HepG2 (cell line): ENCODE data around the gene INF2. TPM values are rescaled to one million over a fixed set of nuclear protein-coding genes. Genes with fewer than 3 reads are reported as not detected.
A peak's percentile ranks its signal among the peaks of the same experiment; 100 is the strongest.

Source experiments
- ATAC-seq: fragments of 200-7000 bp; cut with Tn5 transposase; 3 replicates; pipeline ENCODE4 v1.9.1; 2020; ENCODE audit warnings: mild to moderate bottlenecking, moderate library complexity
- BruUV-seq: library from RNA; stranded (reverse); fragments of 400-500 nt; replicated peaks from 2 replicates; lab custom pipeline; 2021; lab: Mats Ljungman, UMichigan
- CTCF ChIA-PET: fragments of 300-600 bp; formaldehyde crosslinking; extraction: SDS; loops from one replicate; lab custom pipeline; 2021; ENCODE audit warnings: low total read pairs, inconsistent platforms, low intra/inter-chr PET ratio; lab: Yijun Ruan, JAX
- POLR2A ChIA-PET: fragments of 350-600 bp; sonication (Branson Sonifier 250); formaldehyde crosslinking; loops from one replicate; lab custom pipeline; 2020; ENCODE audit warnings: antibody characterized with exemption, inconsistent platforms; lab: Yijun Ruan, JAX
- DNase-seq: peaks from one replicate; pipeline ENCODE4 v3.0.0-alpha.2; 2015; ENCODE audit warnings: low spot score
- FAIRE-seq: peaks from 3 replicates; lab custom pipeline; 2011; peaks lifted over from hg19 to GRCh38; lab: Jason Lieb, UNC
- H2AFZ ChIP-seq: one replicate; pipeline ENCODE4 v1.6.1; 2011; ENCODE audit warnings: low read length, inconsistent platforms
- H3K27ac ChIP-seq: fragments of 300-600 bp; 3 replicates; pipeline ENCODE4 v1.8.0; 2011; ENCODE audit warnings: mixed run types, mild to moderate bottlenecking, mixed read lengths, low read length, inconsistent platforms; ENCODE audit not compliant: insufficient read depth; ENCODE audit errors: extremely low read length
- H3K27me3 ChIP-seq, 2 experiments: fragments of 200-600 bp in 1 of 2; 2 replicates in 1 of 2; 3 replicates in 1 of 2; pipeline versions ENCODE4 v1.6.0 to v1.8.0; 2011; ENCODE audit warnings: low read length in 2 of 2, mild to moderate bottlenecking in 2 of 2, moderate library complexity in 2 of 2, inconsistent platforms in 1 of 2; ENCODE audit not compliant: insufficient read depth in 2 of 2, control insufficient read depth in 1 of 2
- H3K36me3 ChIP-seq, 2 experiments: fragments of 200-600 bp in 1 of 2; replicated peaks in 1 of 2; 2 replicates in 1 of 2; 3 replicates in 1 of 2; pipeline versions ENCODE4 v1.5.1 to v1.8.0; 2011; ENCODE audit warnings: low read length in 2 of 2, inconsistent platforms in 1 of 2; ENCODE audit not compliant: insufficient read depth in 2 of 2, control insufficient read depth in 1 of 2
- H3K4me1 ChIP-seq: 2 replicates; pipeline ENCODE4 v1.5.1; 2012; ENCODE audit warnings: low read length, inconsistent platforms; ENCODE audit not compliant: insufficient read depth
- H3K4me2 ChIP-seq: 2 replicates; pipeline ENCODE4 v1.6.0; 2011; ENCODE audit warnings: low read depth, low read length, inconsistent platforms
- H3K4me3 ChIP-seq, 3 experiments: fragments of 200-600 bp in 1 of 3; sonication (generic), shearing (Covaris generic) in 1 of 3; replicated peaks in 1 of 3; 2 replicates each; pipeline ENCODE4 v1.5.1; 2011 to 2016; ENCODE audit warnings: low read length in 3 of 3, inconsistent platforms in 2 of 3, low read depth in 2 of 3, mild to moderate bottlenecking in 2 of 3, control low read depth in 1 of 3, mixed read lengths in 1 of 3; ENCODE audit not compliant: insufficient read depth in 1 of 3
- H3K79me2 ChIP-seq: one replicate; pipeline ENCODE4 v1.6.1; 2011; ENCODE audit warnings: low read length, inconsistent platforms; ENCODE audit not compliant: insufficient read depth
- H3K9ac ChIP-seq: 2 replicates; pipeline ENCODE4 v1.6.0; 2011; ENCODE audit warnings: mild to moderate bottlenecking, low read depth, low read length, inconsistent platforms; ENCODE audit not compliant: insufficient read depth
- H3K9me3 ChIP-seq: 2 replicates; pipeline ENCODE4 v1.5.1; 2012; ENCODE audit warnings: mild to moderate bottlenecking, low read length
- H4K20me1 ChIP-seq: 2 replicates; pipeline ENCODE4 v1.6.0; 2011; ENCODE audit warnings: inconsistent platforms, mild to moderate bottlenecking, low read length, moderate library complexity; ENCODE audit not compliant: insufficient read depth
- AGO1 ChIP-seq: fragments of 200-400 bp; formaldehyde crosslinking; IDR thresholded peaks from 2 replicates; pipeline ENCODE4 v1.6.1; 2017; ENCODE audit warnings: mild to moderate bottlenecking, low read depth, low read length, moderate library complexity; ENCODE audit not compliant: poor library complexity, severe bottlenecking
- HNRNPL ChIP-seq: fragments of 200-400 bp; formaldehyde crosslinking; IDR thresholded peaks from 2 replicates; pipeline ENCODE4 v1.6.1; 2017; ENCODE audit warnings: mild to moderate bottlenecking, low read depth, low read length
- HNRNPUL1 ChIP-seq: fragments of 200-400 bp; formaldehyde crosslinking; IDR thresholded peaks from 2 replicates; pipeline ENCODE4 v1.6.1; 2017; ENCODE audit warnings: low read depth, mild to moderate bottlenecking, low read length, moderate library complexity
- IRF2 ChIP-seq: IDR thresholded peaks from 2 replicates; pipeline ENCODE4 v1.6.1; 2018; ENCODE audit warnings: missing genetic modification reagents, missing compliant biosample characterization
- NFKB2 ChIP-seq: sonication (generic); formaldehyde crosslinking; IDR thresholded peaks from 2 replicates; pipeline ENCODE4 v1.4.0; 2020; ENCODE audit warnings: missing genetic modification reagents, borderline replicate concordance
- NFKBIZ ChIP-seq: IDR thresholded peaks from 2 replicates; pipeline ENCODE4 v1.6.1; 2018; ENCODE audit warnings: missing genetic modification reagents, missing compliant biosample characterization
- WGBS: methylation state at CpG from one replicate; pipeline ENCODE4 v1.1.6; 2017; ENCODE audit warnings: low lambda C conversion rate; 5-methylcytosine and 5-hydroxymethylcytosine counted together
- in situ Hi-C: cut with HindIII; loops from 2 replicates; pipeline ENCODE4 v1.10.0; 2017; ENCODE audit warnings: low pct_unique_long_range_greater_than_20kb; ENCODE audit not compliant: extremely low pct_ligation_motif_present
- intact Hi-C: fragments of 100-400 bp; cut with micrococcal nuclease; formaldehyde crosslinking; loops from one replicate; pipeline ENCODE4 v1.10.0; 2022; ENCODE audit not compliant: unreplicated experiment
- polyA plus RNA-seq, 8 experiments: library from polyadenylated mRNA; depleted of rRNA in 3 of 8; stranded (reverse) in 7 of 8; unstranded in 1 of 8; fragments of >200 nt; fragmentation: Illumina TruSeq in 4 of 8; extraction: Trizol in 4 of 8; gene quantifications; 2 replicates each; pipeline versions ENCODE4 v1.2.1 to v1.2.3, GENCODE V29; 2011 to 2016; ENCODE audit warnings: low read depth in 4 of 8, missing spikeins in 1 of 8, mixed read lengths in 1 of 8; ENCODE audit not compliant: insufficient read depth in 1 of 8
- total RNA-seq, 5 experiments: library from RNA; depleted of rRNA; stranded (reverse); fragments of >200 nt; fragmentation: Illumina TruSeq; extraction: Trizol; gene quantifications; 2 replicates each; pipeline ENCODE4 v1.2.3, GENCODE V29; 2016; ENCODE audit warnings: low read depth in 1 of 5
- TF ChIP-seq, protein P1 (sequence below): IDR thresholded peaks from 2 replicates; pipeline ENCODE4 v1.6.1; 2016; ENCODE audit warnings: missing compliant biosample characterization, missing genetic modification reagents, borderline replicate concordance
- TF ChIP-seq, protein P2 (sequence below), 2 experiments: sonication (generic) in 1 of 2; formaldehyde crosslinking in 1 of 2; IDR thresholded peaks; 2 replicates each; pipeline versions ENCODE4 v1.5.1 to v1.6.1; 2011 to 2020; ENCODE audit warnings: borderline replicate concordance in 1 of 2, low read depth in 1 of 2, low read length in 1 of 2, mild to moderate bottlenecking in 1 of 2, missing genetic modification reagents in 1 of 2, moderate library complexity in 1 of 2
- TF ChIP-seq, protein P3 (sequence below): sonication (generic); formaldehyde crosslinking; IDR thresholded peaks from 2 replicates; pipeline ENCODE4; 2020; ENCODE audit warnings: missing genetic modification reagents, mild to moderate bottlenecking, borderline replicate concordance

The INF2 gene
- total and polyA plus RNA-seq, 2 of the 13 experiments (the other 11 are each of a cell fraction or from before 2014, with no cell fraction given): 16.4 to 26.4 TPM

DNA sequence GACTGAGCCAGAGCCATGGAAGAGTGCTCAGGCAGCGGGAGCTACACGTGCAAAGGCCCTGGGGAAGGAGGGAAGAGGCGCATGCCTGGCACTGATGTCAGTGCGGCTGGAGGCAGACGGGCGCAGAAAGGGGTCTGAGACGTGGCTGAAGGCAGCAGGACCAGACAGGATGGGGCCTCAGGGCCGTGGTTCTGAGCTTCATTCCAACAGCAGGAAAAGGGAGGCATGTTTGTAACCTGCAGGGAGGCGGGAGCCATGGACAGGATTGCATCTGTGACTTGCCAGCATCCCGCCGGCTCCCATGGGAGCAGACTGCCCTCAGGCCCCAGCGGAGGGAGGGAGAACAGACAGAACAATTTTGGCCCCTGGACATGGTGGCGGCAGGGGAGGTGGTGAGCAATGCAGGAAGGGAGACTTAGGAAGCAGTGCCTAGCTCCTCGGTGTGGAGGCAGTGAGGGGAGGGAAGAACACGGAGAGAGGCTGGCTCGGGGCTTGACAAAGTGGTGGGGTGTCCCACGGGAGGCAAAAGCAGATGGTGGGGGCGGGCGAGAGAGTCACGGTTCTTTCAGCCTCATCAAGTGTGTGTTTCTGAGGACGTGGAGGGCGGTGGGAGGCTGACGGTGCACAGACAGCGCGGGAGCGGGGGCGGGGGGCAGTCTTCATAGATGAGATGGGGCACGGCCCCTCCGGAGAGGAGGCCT, 33.3 kb upstream of the INF2 start:
- no TSS peak for BruUV-seq
- Histone ChIP-seq H3K9ac (no peak overlapping the region), H2AFZ (no peak overlapping the region), H3K27ac (no peak overlapping the region), H3K4me3 (no peak overlapping the region), H3K36me3 (no peaks in the 10 kb centered on the region), H3K4me2 (no peak overlapping the region), H3K79me2 (no peaks in the 10 kb centered on the region), H3K4me1 (peaks cover 53% of the 10 kb centered on the region), H3K9me3 (peaks cover 16% of the 10 kb centered on the region), H3K27me3 (peaks cover 14 to 28% of the 10 kb centered on the region in 2 experiments; a peak in 4 of 5 replicates), H4K20me1 (no peaks in the 10 kb centered on the region)
- WGBS: 55% methylated on average over 28 of the region's 29 CpGs
- DNase-seq (no peak), FAIRE-seq (no peak), ATAC-seq (no peak)
- in situ Hi-C loops: loop anchor here (10.0 kb wide), 1 partner anchor 169 kb away; no protein-coding TSS in a partner anchor
- ChIA-PET CTCF (no interaction called here), POLR2A (interaction anchor here (2.9 kb wide), 1 partner anchor 10 kb away, joined by 15 read pairs; no protein-coding TSS in a partner anchor)
- intact Hi-C loops: no loop called here
- TF ChIP-seq NFKB2 (CRISPR knock-in tag): no peak
- TF ChIP-seq, protein P1, sequence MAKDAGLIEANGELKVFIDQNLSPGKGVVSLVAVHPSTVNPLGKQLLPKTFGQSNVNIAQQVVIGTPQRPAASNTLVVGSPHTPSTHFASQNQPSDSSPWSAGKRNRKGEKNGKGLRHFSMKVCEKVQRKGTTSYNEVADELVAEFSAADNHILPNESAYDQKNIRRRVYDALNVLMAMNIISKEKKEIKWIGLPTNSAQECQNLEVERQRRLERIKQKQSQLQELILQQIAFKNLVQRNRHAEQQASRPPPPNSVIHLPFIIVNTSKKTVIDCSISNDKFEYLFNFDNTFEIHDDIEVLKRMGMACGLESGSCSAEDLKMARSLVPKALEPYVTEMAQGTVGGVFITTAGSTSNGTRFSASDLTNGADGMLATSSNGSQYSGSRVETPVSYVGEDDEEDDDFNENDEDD: no peak
- TF ChIP-seq NFKBIZ (CRISPR knock-in tag): no peak

DNA sequence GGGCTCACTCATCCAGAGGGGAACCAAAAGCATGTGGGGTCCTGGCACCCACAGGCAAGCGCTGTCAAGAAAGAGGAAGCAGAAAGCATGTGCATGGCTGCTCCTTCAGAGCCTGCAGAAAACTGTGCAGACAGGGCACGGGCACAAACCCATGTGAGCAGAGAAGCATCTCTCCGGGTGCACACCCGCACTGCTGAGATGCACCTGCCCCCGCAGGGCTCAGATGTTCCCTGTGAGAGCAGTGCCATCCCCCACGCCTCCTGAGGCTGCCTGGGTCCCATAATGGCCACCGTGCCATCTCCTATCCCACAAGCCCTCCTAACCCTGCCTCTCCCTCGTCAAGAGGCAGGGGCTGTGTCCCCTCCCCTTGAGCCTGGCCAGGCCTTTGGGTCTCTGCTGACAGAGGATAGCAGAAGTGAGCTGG, 32.3 kb upstream of the INF2 start:
- in situ Hi-C loops (loop anchor here (10.0 kb wide), 1 partner anchor 168 kb away; no protein-coding TSS in a partner anchor), intact Hi-C loops (no loop called here)
- Histone ChIP-seq H3K36me3 (no peaks in the 10 kb centered on the region), H3K27ac (no peak overlapping the region), H3K4me2 (no peak overlapping the region), H3K9ac (no peak overlapping the region), H3K27me3 (peaks cover 14 to 28% of the 10 kb centered on the region in 2 experiments; a peak in 4 of 5 replicates), H4K20me1 (no peaks in the 10 kb centered on the region), H3K4me3 (no peak overlapping the region), H3K4me1 (peaks cover 57% of the 10 kb centered on the region), H2AFZ (no peak overlapping the region), H3K9me3 (peaks cover 16% of the 10 kb centered on the region), H3K79me2 (no peaks in the 10 kb centered on the region)
- FAIRE-seq (no peak), DNase-seq (no peak), ATAC-seq (peak; percentile 17)
- POLR2A ChIA-PET: interaction anchor here (1.5 kb wide), 1 partner anchor 9 kb away, joined by 11 read pairs; no protein-coding TSS in a partner anchor
- CTCF ChIA-PET: no interaction called here
- WGBS: 33% methylated on average over 3 of the region's 8 CpGs
- BruUV-seq: no TSS peak
- no peak for TF ChIP-seq HNRNPUL1
- TF ChIP-seq AGO1: no peak
- no peak for TF ChIP-seq IRF2 (CRISPR knock-in tag)
- TF ChIP-seq, protein P2, sequence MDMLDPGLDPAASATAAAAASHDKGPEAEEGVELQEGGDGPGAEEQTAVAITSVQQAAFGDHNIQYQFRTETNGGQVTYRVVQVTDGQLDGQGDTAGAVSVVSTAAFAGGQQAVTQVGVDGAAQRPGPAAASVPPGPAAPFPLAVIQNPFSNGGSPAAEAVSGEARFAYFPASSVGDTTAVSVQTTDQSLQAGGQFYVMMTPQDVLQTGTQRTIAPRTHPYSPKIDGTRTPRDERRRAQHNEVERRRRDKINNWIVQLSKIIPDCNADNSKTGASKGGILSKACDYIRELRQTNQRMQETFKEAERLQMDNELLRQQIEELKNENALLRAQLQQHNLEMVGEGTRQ (IDR thresholded peaks at IDR 0.05; ENCODE audit: low read depth, low read length): no peak
- TF ChIP-seq, protein P2 (CRISPR knock-in tag; IDR thresholded peaks at IDR 0.05; ENCODE audit: borderline replicate concordance): no peak
- TF ChIP-seq HNRNPL: no peak
- TF ChIP-seq, protein P3, sequence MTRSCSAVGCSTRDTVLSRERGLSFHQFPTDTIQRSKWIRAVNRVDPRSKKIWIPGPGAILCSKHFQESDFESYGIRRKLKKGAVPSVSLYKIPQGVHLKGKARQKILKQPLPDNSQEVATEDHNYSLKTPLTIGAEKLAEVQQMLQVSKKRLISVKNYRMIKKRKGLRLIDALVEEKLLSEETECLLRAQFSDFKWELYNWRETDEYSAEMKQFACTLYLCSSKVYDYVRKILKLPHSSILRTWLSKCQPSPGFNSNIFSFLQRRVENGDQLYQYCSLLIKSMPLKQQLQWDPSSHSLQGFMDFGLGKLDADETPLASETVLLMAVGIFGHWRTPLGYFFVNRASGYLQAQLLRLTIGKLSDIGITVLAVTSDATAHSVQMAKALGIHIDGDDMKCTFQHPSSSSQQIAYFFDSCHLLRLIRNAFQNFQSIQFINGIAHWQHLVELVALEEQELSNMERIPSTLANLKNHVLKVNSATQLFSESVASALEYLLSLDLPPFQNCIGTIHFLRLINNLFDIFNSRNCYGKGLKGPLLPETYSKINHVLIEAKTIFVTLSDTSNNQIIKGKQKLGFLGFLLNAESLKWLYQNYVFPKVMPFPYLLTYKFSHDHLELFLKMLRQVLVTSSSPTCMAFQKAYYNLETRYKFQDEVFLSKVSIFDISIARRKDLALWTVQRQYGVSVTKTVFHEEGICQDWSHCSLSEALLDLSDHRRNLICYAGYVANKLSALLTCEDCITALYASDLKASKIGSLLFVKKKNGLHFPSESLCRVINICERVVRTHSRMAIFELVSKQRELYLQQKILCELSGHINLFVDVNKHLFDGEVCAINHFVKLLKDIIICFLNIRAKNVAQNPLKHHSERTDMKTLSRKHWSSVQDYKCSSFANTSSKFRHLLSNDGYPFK (CRISPR knock-in tag): no peak
